Measurements from ENCODE around the gene CLEC4E.
"Not testable (repeated sequence)": the region's sequence is repeated elsewhere in the genome, so short reads cannot be mapped to it uniquely, and the experiment has no call there.

CLEC4E gene

GRCh38 chr12:8540831-8541230, at the start of gene CLEC4E:
CLEC4E (minus strand) TSS chr12:8540905; CDS start chr12:8540797, 108 bp downstream.
- DNase-seq: not testable (repeated sequence)

GRCh38 chr12:8589679-8590078, 49.0 kb upstream of the CLEC4E start:
- DNase-seq: no peak

DNA sequence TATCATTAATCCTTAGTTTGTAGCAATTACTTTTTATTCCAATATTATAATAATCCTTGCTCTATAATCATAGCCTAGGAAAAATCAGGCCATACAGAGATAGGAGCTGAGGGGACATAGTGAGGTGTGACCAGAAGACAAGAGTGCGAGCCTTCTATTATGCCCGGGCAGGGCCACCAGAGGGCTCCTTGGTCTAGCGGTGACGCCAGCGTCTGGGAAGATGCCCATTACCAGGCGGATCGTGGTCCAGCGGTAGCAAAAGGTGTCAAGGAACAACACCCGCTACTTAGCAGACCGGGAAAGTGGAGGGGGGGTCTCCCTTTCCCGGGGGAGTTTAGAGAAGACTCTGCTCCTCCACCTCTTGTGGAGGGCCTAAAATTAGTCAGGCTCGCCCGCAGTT, 43.8 kb upstream of the CLEC4E start:
- DNase-seq: not testable (repeated sequence)

DNA sequence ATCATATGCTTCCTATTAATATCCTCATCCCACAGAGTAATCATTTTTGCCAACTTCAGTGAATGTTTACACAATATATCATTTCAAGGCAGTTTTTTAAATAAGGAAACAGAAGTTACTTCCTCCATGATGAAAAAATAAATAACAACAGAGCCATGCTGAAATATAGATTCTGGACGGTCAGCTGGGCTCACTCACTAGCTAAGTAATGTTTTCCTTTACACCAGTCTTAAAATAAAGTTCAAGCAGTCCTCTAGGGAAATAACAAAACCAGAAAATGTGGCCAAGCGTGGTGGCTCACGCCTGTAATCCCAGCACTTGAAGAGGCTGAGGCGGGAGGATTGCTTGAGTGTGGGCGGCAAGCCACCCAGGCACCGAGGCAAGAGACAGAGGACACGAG, 43.3 kb upstream of the CLEC4E start:
- no peak for DNase-seq

DNA sequence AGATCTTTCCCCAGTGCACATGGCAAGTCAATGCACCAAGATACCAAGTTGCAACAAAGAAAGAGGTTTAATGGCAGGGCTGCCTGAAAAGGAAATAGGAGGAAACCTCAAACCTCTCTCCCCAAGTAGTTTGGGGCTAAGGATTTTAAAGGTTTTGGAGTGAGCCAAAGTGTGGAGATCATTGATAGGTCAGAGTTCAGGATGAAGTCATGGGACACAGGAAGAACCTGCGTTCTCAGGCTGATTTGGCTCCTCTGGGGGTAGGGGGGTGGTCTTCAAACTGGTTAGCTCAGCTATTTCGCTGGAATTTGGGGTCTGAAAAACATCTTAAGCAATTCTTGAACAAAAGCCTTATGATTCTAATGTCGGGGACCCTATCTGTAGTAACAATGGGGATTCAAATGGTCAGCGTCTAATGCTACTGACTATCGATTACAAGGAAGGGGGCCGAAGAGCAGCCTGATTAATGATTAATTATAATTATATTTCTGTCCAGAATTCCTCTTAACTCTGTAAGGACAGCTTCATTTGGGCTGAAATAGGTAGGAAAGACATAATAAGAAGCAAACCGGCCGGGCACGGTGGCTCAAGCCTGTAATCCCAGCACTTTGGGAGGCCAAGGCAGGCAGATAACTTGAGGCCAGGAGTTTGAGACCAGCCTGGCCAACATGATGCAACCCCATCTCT, 40.5 kb upstream of the CLEC4E start:
- DNase-seq: no peak

- no peak for DNase-seq
Observed at GRCh38 chr12:8577879-8578278, 37.2 kb upstream of the CLEC4E start.

DNA sequence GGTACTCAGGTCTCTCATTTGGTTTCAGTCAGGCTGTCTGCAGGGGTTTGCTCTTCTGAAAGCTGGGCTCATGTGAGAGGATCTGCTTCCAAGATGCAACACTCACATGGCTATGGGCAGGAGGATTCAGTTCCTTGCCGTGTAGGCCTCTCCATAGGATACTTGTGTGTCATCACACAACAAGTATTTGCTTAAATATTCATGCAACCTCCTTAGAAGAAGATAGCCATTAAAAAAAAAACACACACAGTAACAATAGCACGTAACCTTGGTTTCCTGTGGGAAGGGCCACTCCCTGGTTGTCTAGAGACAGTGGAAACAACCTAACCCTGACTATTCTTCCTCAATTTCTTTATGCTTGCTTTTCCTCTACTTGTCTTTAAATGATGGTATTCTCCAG, 31.8 kb upstream of the CLEC4E start:
- no peak for DNase-seq

DNA sequence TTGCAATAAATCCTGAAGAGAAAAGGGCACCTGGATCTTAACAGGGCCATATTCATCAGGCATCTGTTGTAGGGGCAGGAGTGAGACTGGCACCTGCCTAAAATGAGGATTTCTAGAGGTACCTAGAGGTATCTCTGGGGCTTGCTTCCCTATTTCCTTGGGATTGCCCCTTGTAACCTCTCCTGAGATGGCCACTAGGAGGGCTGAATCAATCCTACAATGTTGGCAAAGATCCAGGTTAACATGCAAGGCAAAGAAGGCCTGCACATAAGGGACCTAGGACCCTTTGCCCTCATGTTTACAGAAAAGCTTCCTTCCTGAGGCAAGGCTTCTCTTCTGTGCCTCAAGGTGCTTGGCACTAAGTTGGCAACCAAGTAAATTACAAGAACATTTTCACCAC, 25.8 kb upstream of the CLEC4E start:
- no peak for DNase-seq

GRCh38 chr12:8566052-8566451, 25.3 kb upstream of the CLEC4E start:
- DNase-seq: not testable (repeated sequence)

DNA sequence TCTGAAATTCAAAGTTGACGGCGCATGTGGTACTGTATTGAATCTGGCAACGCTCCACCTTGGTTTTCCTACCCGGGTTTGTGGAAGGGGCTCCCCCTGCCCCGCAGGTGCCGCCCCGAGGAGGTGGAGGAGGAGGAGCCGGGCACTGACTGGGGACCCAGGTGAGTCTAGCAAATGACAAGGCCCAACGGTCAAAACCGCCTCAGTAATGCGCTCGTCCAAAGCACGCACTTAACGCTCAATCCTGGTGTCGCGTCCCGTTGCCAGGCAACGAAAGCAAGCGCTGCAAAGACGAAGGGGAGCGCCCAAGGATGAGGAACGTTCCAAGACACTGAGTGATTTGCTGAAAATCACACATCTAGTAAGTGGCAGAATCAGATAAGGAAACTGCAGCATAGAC, 24.0 kb upstream of the CLEC4E start:
- no peak for DNase-seq

DNA sequence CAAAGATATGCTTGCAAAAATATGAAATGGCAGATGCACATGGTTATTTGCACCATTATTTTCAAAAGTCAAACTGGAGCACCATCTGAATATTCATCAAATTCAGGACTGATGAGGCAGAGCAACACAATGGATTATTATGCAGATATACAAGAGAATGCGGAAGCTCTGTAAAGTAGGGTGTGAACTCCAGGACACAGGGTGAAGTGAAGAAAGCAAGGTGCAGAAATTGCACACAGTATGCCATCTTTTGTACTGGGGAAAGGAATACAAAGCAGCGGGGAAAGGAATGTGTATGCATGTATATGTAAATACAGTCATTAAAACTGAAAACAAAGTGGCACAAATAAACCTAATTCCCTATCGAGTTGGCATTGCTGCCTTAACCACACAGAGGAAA, 22.7 kb upstream of the CLEC4E start:
- DNase-seq: no peak

- DNase-seq: no peak
Observed at GRCh38 chr12:8562310-8562709, 21.6 kb upstream of the CLEC4E start.

DNA sequence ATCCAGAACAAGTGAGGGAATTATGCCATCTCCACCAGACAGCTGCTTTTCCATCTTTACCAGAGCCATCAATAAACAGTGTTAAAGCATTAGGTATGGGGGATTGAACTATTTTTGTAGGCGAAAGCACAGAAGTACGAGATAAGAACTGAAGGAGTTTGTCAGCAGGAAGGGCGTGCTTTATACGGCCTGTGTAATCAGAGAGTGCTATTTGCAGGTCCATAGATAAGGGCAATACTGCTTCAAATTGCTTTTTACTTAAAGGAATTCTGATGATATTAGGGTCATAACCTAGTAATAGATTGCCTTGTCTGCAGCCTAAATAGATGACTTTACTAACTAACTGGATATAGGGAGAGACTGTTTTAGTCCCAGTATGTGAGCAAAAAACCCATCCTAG, 20.3 kb upstream of the CLEC4E start:
- DNase-seq: no peak

DNA sequence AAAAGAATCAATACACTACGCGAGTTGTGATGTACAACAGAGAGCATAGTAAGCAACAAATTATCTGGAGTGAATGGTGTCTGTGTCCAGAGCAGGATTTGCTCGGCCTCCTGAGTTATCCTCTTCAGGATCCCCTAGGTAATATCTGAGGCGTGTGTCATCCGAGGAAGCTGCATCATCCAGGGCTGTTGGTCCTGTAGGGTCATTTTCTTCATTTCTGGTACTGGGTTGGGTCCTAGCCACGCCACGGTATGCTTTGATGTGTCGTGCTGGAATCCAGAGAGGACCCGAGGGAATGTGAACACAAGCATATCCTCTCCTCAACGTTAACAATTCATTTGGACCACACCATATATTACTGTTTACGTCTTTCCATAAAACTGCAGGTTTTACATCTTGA, 19.0 kb upstream of the CLEC4E start:
- no peak for DNase-seq

DNA sequence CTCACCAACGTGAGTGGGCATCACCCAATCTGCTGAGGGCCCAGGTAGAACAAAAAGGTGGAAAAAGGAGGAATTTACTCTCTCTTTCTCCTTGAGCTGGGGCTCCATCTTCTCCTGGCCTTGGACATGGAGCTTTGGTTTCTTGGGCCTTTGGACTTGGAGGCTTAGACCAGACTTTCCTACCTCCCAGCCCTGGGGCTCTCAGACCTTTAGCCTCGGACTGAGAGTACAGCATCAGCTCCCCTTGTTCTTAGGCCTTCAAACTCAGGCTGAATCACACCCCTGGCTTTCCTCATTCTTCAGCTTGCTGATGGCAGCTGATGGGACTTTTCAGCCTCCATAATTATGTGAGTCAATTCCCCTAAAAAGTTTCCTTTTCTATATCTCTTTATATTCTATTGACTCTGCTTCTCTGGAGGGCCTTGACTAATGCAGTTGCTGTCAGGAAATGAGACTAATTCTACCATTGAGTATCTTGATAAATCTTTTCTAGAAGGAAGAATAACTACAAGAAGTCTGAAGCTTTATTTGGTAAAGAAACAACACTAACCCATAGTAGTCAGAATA, 15.9 kb upstream of the CLEC4E start:
- DNase-seq: no peak

- DNase-seq: no peak
Observed at GRCh38 chr12:8554451-8555195, 13.9 kb upstream of the CLEC4E start.

GRCh38 chr12:8553088-8553627, 12.5 kb upstream of the CLEC4E start:
- DNase-seq: no peak

- DNase-seq: no peak
Observed at GRCh38 chr12:8549381-8549780, 8.7 kb upstream of the CLEC4E start.

DNA sequence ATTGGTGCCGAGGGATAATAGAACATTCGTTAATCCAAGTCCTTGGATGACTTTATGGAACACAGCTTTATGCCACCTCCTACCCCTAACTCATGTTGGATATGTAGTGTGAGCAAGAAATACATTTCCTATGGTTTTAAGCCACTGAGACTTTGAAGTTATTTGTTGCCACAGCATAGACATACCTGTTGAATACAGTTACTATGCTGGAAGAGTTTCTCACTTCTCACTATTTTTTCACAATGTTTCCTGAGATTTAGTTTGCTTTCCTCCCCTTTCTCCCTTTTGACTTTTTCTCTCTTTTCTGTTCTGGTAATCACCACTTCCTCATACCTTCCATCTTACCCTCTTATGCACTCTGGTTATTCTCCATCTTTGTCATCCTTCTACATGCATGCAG, 7.5 kb upstream of the CLEC4E start:
- no peak for DNase-seq

- DNase-seq: no peak
Observed at GRCh38 chr12:8547645-8548044, 6.9 kb upstream of the CLEC4E start.

DNA sequence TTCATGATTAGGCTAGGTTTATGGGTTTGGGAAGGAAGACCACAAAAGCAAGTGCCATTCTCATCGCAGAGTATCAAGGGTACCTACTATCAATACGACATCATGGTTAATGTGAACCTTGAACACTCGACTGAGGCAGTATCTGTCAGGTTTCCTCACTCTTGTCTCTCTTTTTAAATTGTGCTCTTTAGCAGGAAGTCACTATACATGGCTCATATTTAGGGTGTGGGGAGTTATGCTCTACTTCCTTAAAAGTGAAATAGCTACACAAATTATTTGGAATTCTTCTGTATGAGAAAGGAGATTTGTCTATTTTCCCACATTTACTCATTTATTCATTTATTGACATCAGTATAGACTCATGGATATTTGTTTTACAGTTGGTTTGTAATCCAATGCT, 5.9 kb upstream of the CLEC4E start:
- DNase-seq: no peak

- no peak for DNase-seq
Observed at GRCh38 chr12:8544295-8544694, 3.6 kb upstream of the CLEC4E start.

DNA sequence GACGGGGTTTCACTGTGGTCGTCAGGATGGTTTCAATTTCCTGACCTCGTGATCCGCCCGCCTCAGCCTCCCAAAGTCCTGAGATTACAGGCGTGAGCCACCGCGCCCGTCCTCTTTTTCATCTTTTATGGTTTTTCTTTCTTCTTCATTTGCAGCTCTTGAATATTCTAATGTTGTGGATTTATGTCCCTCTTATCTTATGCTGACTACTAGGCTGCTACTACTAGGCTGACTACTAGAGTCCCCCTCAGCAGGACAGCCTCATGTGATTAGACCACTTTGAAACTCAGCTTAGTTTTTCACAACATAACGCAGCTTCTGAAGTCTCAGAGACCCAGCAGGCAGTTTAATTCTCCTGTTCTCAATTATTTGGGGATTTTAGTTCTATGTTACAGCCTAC, 857 bp upstream of the CLEC4E start:
- no peak for DNase-seq

- not testable (repeated sequence) for DNase-seq
Observed at GRCh38 chr12:8537820-8538219, 2.9 kb downstream of the CLEC4E start.

All from NCI-H187 treated with DMSO at 0.1 percent for 48 hours (cell line).